Lower lobe of right lung (tissue), 2 donors: ENCODE measurements around the gene MKNK2. TPM values are rescaled to one million over a fixed set of nuclear protein-coding genes. Genes with fewer than 3 reads are reported as not detected.

Experiments
- ATAC-seq, 2 donors: fragments of 200-7000 bp; cut with Tn5 transposase; one replicate each; pipeline ENCODE4 v1.9.1; 2020 to 2022; ENCODE audit warnings: mild to moderate bottlenecking in 2 of 2, moderate library complexity in 2 of 2
- DNase-seq: peaks from one replicate; pipeline ENCODE4 v3.0.0-alpha.2; 2020
- H3K27ac ChIP-seq: fragments of 200-600 bp; one replicate; pipeline ENCODE4 v1.8.0; 2022
- H3K27me3 ChIP-seq: fragments of 200-600 bp; one replicate; pipeline ENCODE4 v1.8.0; 2022; ENCODE audit warnings: low read depth
- H3K36me3 ChIP-seq: fragments of 200-600 bp; one replicate; pipeline ENCODE4 v1.8.0; 2022; ENCODE audit warnings: mild to moderate bottlenecking
- H3K4me1 ChIP-seq: fragments of 200-600 bp; one replicate; pipeline ENCODE4 v1.8.0; 2022
- H3K4me3 ChIP-seq: fragments of 200-600 bp; one replicate; pipeline ENCODE4 v1.8.0; 2022; ENCODE audit warnings: mild to moderate bottlenecking
- H3K9me3 ChIP-seq: fragments of 200-600 bp; one replicate; pipeline ENCODE4 v1.8.0; 2022
- intact Hi-C: fragments of 100-400 bp; cut with DNase I; formaldehyde crosslinking; loops from one replicate; pipeline ENCODE4 v1.11.0; 2022
- total RNA-seq: library from RNA; stranded (reverse); fragmentation: NEBNext Ultra II Directional; extraction: Animal tissue kit (Norgen Biotek cat#: 25700); gene quantifications from one replicate; pipeline ENCODE4 v1.2.1, GENCODE V29; 2021
- TF ChIP-seq, protein P1 (sequence below): fragments of 200-600 bp; IDR thresholded peaks from one replicate; pipeline ENCODE4 v1.8.0; 2022; ENCODE audit warnings: antibody characterized with exemption, mild to moderate bottlenecking
- donor health status: DM: no; HTN: yes; CAD: no; lungs with severe emphysema.

Gene MKNK2
- total RNA-seq, 1 donor from 2014 or later: 268 TPM

DNA sequence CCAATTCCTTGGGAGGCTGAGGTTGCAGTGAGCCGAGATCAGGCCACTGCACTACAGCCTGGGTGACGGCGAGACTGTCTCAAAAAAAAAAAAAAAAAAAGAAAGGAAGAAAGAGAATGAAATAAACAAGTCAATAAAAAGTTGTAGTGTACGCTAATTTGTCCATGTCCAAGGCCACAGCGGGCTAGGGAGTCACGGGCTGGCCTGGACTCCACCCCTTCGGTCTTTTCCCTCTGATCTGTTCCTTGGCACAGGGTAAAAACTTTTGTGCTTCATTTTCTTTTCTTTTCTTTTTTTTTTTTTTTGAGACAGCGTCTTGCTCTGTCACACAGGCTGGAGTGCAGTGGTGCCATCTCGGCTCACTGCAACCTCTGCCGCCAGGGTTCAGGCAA is 19.4 kb upstream of the MKNK2 start:
- H3K4me3 ChIP-seq: no peak overlapping the region
- DNase-seq: no peak
- ATAC-seq: no peak
- intact Hi-C loops: loop anchor here (10.0 kb wide), 1 partner anchor 56 kb away; the partner anchor contains the start of gene BTBD2
- H3K36me3 ChIP-seq: peaks cover 47% of the 10 kb centered on the region
- TF ChIP-seq, protein P1, sequence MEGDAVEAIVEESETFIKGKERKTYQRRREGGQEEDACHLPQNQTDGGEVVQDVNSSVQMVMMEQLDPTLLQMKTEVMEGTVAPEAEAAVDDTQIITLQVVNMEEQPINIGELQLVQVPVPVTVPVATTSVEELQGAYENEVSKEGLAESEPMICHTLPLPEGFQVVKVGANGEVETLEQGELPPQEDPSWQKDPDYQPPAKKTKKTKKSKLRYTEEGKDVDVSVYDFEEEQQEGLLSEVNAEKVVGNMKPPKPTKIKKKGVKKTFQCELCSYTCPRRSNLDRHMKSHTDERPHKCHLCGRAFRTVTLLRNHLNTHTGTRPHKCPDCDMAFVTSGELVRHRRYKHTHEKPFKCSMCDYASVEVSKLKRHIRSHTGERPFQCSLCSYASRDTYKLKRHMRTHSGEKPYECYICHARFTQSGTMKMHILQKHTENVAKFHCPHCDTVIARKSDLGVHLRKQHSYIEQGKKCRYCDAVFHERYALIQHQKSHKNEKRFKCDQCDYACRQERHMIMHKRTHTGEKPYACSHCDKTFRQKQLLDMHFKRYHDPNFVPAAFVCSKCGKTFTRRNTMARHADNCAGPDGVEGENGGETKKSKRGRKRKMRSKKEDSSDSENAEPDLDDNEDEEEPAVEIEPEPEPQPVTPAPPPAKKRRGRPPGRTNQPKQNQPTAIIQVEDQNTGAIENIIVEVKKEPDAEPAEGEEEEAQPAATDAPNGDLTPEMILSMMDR: no peak
- H3K4me1 ChIP-seq: peaks cover 20% of the 10 kb centered on the region
- no peaks in the 10 kb centered on the region for H3K27me3 ChIP-seq
- H3K9me3 ChIP-seq: no peaks in the 10 kb centered on the region
- H3K27ac ChIP-seq: no peak overlapping the region

DNA sequence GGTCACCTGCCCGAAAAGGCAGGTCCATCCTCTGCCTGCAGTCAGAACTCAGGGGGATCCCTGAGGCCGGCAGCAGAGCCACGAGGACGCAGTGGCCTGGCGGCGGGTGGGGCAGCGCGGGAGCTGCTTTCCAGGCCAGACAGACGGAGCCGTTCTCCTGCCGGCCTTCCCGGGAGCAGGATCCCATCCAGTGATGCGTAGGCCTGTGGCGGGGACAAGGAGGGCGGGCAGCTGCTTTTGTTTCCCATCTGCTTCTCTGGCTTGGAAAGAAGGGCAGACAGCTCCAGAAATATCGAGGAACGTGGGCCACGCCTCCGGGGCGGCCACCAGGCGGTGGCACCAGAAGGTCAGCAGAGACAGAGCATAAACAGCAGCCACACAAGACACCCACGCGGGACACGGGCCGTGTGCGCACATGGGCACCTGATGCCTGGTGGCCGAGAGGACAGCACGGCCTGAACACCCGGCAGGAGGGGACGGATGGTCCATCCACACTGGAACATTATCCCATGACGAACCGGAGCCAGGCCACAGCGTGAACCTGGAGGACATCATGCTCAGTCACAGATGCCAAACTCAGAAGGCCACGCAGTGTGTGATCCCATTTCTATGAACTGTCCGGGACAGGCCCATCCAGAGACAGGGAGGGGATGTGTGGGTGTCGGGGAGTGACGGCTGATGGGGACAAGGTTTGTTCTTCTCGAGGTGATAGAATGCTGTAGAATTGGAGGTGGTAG is 13.9 kb upstream of the MKNK2 start:
- ATAC-seq (no peak), DNase-seq (no peak)
- Histone ChIP-seq H3K27ac (peak overlapping the region; percentile 73), H3K9me3 (no peaks in the 10 kb centered on the region), H3K27me3 (no peaks in the 10 kb centered on the region), H3K4me1 (peaks cover 44% of the 10 kb centered on the region), H3K4me3 (no peak overlapping the region), H3K36me3 (no peaks in the 10 kb centered on the region)
- intact Hi-C loops: no loop called here
- TF ChIP-seq, protein P1: no peak

DNA sequence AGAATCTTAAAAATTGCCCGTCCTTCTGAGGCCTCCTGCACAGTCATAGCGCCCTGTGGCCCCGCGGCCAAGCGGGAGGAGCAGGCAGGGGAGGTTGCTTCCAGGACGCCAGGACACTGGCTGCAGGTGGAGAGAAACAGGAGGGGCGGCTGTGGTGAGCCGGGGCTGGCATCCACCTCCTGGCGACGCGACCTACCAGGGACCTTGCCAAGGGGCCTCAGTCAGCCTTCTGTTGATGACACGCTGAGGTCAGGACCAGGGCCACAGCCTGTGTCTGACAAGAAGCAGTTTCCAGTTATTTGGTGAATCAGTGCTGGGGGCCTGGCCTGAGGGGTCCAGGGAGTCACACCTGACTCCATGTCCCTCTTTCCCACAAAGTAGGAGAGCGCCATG is 13.3 kb upstream of the MKNK2 start:
- no peaks in the 10 kb centered on the region for H3K36me3 ChIP-seq
- H3K4me1 ChIP-seq: peaks cover 44% of the 10 kb centered on the region
- DNase-seq (no peak), ATAC-seq (no peak)
- H3K4me3 ChIP-seq: no peak overlapping the region
- H3K27ac ChIP-seq: peak overlapping the region; percentile 73
- H3K9me3 ChIP-seq: no peaks in the 10 kb centered on the region
- no peaks in the 10 kb centered on the region for H3K27me3 ChIP-seq
- TF ChIP-seq, protein P1: no peak
- intact Hi-C loops: no loop called here

DNA sequence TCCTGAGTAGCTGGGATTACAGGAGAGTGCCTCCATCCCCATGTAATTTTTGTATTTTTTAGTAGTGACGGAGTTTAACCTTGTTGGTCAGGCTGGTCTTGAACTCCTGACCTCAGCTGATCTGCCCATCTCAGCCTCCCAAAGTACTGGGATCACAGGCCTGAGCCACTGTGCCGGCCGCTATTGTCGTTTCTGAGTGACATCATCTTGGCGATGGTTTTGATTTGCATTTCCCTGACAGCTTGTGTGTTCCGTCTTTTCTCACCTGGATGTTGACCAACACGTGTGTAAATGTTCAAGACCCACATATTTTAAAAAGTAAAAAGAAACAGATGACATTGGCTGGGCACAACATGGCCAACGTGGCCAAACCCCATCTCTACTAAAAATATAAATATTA is 12.8 kb upstream of the MKNK2 start:
- H3K27ac ChIP-seq: peak overlapping the region; percentile 73
- intact Hi-C loops: no loop called here
- peaks cover 46% of the 10 kb centered on the region for H3K4me1 ChIP-seq

DNA sequence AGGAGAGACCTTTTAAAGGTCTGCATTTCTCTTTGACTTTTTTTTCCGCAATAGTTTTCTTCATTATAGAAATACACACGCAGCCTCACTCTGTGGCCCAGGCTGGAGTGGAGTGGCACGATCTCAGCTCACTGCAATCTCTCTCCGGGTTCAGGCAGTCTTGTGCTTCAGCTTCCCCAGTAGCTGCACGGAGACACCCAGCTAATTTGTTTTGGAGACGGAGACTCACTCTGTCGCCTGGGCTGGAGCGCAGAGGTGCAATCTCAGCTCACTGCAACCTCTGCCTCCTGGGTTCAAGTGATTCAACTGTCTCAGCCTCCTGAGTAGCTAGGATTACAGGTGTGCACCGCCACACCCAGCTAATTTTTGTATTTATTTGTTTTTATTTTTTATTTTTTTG is 11.7 kb upstream of the MKNK2 start:
- intact Hi-C loops: no loop called here
- TF ChIP-seq, protein P1: no peak
- ATAC-seq (no peak), DNase-seq (no peak)
- Histone ChIP-seq H3K36me3 (no peaks in the 10 kb centered on the region), H3K27ac (no peak overlapping the region), H3K9me3 (no peaks in the 10 kb centered on the region), H3K4me3 (no peak overlapping the region), H3K27me3 (no peaks in the 10 kb centered on the region), H3K4me1 (peaks cover 56% of the 10 kb centered on the region)

More for the DNA sequence above, 12.8 kb upstream of the MKNK2 start:
- Histone ChIP-seq H3K9me3 (no peaks in the 10 kb centered on the region), H3K4me3 (no peak overlapping the region), H3K27me3 (no peaks in the 10 kb centered on the region), H3K36me3 (no peaks in the 10 kb centered on the region)
- ATAC-seq (no peak), DNase-seq (no peak)
- TF ChIP-seq, protein P1: no peak
